NCI-H1092 treated with DMSO at 0.1 percent for 48 hours (cell line): ENCODE results near the gene ADCY2.

Experiments used
- DNase-seq: peaks from one replicate; lab custom pipeline; 2025; lab: John Stamatoyannopoulos, UW

Gene ADCY2

DNA sequence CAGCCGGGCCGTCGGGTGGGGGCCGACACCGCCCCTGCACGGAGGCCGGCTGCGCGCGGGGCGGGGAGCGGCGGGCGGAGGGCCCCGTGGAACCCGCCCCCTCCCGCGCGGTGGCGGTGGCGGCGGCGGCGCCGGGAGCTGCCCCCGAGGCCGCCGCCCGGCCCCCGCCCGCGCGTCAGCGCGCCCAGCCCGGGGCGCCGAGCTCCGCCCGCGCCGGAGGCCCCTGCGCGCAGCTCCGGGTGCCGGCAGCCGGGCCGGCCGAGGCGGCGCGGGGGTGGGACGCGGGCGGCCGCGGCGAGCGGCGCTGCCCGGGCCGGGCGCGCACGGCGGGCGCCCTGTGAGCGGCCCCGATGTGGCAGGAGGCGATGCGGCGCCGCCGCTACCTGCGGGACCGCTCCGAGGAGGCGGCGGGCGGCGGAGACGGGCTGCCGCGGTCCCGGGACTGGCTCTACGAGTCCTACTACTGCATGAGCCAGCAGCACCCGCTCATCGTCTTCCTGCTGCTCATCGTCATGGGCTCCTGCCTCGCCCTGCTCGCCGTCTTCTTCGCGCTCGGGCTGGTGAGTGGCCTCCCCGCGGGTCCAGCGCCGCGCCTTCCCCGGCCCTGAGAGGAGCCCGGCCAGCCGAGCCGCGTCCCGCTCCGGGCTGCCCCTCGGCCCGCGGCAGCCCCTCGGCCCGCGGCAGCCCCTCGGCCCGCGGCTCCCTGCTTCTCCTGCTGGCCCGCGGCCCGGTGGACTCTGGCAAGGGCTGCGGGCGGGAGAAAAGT lies at the start of gene ADCY2:
Gene ADCY2, plus strand, starts transcription at position 192 of the 766 bp plus-strand sequence. Its CDS starts 159 bp downstream, at position 351.
- no peak for DNase-seq

GRCh38 chr5:7347377-7347776 lies 48.6 kb upstream of the ADCY2 start:
- DNase-seq, result no peak

DNA sequence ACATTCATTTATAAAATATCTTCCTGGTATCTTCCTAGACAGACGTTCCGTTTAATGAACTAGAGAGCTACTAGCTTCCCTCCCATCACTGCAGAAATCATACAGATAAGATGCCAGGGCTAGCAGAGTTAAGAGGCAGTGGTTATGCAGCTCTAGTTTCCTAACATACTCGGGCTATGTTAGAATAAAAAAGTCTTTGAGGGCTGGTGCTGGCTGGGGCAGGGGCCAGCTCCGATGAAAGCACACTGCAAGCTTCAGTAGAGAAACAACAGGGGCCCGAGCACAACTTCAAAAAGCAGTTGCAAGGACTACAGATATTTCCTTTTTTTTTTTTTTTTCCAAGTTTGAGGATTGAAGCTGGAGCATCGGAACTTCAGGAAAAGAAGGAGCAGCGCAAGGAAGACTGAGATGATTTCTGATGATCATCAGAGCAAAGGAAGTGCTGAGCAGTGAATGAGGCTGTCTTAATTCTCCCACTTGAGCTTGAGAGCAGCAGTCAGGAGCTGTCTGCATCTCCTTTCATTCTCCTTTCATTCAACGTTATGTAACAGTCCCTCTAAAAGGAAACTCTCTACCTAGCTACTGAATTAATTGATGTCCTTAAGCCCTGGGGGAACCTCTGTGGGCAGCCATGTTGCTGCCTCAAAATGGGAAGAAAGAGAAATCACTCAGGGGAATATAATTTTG lies 47.6 kb upstream of the ADCY2 start:
- DNase-seq, result no peak

GRCh38 chr5:7361593-7361992 lies 34.3 kb upstream of the ADCY2 start:
- DNase-seq, result no peak

GRCh38 chr5:7363067-7363677 lies 32.8 kb upstream of the ADCY2 start:
- no peak for DNase-seq

DNA sequence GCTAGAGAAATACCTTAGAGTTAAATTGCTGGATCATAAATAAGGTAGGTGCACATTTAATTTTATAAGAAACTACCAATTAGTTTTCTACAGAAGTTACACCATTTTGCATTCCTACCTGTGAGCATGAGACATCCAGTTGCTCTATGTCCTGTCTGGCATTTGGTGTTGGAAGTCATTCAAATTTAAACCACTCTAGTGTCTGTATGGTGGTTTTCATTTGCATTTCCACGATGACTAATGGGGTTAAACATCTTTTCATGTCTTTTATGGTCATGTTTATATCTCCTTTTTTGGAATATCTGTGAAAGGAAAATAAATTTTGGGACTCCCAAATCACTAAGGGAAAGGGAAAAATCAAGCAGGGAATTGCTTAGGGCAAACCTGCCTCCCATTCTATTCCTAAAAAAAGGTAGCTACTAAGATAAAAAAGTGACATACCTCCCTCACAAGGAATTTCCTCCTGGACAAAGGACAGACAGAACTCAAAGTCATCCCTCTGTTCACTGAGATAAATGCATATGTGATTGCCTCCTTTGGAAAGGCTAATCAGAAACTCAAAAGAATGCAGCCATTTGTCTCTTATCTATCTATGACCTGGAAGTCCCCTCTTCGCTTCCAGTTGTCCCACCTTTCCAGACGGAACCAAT lies 31.6 kb upstream of the ADCY2 start:
- DNase-seq, result no peak

DNA sequence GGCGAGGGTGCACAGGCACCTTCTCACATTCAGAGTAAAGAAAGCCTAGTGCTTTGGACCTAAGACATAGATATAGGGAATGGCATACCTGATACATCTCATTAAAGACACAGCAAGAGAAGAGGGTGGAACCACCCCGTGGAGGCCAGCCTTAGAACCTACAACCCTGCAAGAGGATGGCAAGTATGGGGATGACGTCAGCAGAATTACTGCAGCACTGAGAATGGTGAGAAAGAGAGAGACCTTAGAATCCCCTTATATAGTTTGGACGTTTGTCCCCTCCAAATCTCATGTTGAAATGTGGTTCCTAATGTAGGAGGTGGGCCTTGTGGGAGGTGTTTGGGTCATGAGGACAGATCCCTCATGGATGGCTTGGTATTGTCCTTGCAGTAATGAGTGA lies 28.2 kb upstream of the ADCY2 start:
- no peak for DNase-seq

GRCh38 chr5:7372399-7372798 lies 23.5 kb upstream of the ADCY2 start:
- DNase-seq, result no peak

GRCh38 chr5:7374186-7374585 lies 21.8 kb upstream of the ADCY2 start:
- DNase-seq, result no peak

- no peak for DNase-seq
Measured at GRCh38 chr5:7375457-7375856, 20.5 kb upstream of the ADCY2 start.

DNA sequence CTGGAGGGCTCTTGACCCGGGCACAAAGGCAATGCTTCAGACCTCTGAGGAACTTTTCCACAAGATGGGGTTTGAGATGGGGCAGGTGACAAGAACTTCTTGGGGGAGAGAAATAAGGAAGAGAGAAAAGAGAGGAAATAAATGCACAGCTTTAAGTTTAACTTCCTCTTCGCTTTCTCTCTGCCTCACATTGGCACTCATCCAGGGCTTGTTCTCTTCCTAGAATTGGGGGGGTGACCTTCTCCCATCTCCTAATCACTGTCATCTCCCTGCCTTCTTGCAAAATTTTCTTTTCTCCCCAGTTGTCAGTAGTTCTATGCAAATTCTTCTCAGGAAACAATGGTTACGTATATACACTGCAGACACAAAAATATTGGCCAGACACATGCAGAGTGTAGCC lies 19.1 kb upstream of the ADCY2 start:
- no peak for DNase-seq

GRCh38 chr5:7377761-7378160 lies 18.2 kb upstream of the ADCY2 start:
- no peak for DNase-seq

GRCh38 chr5:7382588-7382987 lies 13.3 kb upstream of the ADCY2 start:
- DNase-seq, result no peak

DNA sequence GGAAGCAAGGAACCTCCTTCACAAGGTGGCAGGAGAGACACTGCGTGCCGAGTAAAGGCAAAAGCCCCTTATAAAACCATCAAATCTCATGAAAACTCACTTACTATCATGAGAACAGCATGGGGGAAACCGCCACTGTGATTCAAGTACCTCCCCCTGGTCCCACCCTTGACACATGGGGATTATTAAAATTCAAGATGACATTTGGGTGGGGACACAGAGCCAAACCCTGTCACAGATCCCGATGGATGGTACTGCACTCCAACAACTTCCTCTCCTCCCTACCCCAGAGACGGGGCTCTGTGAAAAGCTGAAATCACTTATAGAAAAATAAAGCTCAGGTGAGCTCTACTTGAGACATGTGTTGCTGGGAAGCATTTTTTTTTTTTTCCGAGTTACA lies 10.3 kb upstream of the ADCY2 start:
- no peak for DNase-seq

DNA sequence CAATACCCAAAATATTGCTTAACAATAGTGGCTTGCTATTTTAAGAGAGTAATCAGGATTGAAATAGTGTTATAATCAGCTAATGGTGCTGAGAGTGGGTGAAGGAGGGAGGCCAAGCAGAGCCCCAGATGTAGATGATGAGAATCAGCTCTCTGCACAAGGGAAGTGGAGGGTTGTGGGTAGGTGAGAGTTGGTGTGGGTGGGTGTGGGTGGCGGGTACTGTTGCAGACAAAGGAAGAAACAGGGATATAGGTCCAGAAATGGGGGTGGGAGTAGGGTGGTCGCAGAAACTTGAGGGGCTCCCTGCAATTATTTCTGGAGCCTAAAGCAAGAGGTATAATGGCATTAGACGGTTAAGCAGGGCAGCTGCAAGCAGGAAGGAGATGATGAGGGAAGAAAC lies 7.4 kb upstream of the ADCY2 start:
- no peak for DNase-seq

GRCh38 chr5:7391215-7391614 lies 4.7 kb upstream of the ADCY2 start:
- no peak for DNase-seq

DNA sequence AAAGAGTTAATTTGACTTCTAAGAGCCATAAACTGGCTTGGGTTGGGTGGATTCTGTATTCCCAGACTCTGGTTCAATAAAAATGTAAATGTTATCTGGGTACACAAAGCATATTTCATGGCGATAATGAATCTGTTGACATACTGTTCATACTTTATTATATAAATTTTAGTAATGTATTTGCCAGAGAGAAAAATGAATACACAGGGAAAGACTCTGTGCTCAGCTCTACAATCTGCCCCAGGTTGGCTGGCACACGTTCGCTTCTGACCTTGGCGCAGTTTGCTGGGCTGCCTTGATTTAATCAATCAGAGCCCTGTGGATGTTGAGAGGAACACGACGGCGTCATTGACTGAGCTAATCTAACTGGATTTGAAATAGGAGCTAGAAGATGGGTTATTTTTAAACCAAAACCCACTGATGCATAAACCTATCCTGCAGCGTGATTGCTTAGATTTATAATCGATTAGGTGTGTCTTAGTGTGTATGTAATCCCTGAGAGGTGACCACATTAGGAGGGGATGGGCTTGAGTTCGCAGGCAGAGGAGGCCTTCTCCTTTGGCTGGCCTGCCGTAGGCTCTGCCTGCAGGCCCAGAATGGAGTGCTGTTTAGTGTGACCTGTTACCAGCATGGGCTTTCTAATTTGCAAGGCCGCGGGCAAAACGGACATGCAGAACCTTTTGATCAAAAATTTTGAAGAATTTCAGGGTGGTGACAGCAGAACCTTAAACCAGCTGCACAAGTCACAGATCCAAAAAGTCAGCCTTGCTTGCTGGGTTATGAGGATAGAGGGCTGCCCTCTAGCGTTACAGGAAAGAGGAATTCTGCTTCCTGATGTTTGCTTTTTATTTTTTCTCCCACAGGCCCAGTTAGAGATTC lies 3.9 kb upstream of the ADCY2 start:
- peak; percentile 68 for DNase-seq

- no peak for DNase-seq
Measured at GRCh38 chr5:7392693-7393024, 3.3 kb upstream of the ADCY2 start.

- DNase-seq, result no peak
Measured at GRCh38 chr5:7393921-7394799, 1.8 kb upstream of the ADCY2 start.

DNA sequence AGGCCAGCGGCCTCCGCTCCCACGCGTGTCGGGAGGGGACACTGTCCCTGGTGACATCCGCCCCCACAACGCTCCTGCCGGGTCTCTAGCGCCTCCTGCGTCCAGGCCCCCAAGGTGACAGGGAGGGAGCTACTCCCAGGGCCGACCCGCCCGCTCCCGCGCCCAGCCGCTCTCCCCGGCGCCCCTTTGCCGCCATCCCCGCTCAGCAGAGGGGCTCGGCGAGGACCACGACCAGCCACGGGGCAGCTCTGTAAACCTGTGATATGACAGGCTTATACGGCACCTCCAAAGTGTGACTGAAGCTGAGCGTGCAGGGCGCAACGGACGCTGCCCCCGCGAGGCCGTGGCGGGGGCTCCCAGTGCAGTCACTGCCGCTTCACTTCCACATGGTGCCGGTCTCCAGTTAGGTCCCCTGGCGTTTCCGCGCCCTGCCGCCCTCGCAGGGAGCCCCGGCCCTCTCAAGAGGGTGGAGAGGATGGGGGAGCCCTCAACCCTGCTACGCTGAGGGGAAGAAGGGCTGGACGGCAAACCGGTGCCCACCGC lies 978 bp upstream of the ADCY2 start:
- no peak for DNase-seq
